Subcutaneous abdominal adipose tissue (tissue), 5 donors: ENCODE measurements around the gene NAB2.
A peak's percentile ranks its signal among the peaks of the same experiment; 100 is the strongest.

ENCODE experiments used
- H3K27ac ChIP-seq: one replicate; pipeline ENCODE4 v1.7.0; 2013; ENCODE audit warnings: low read depth, mild to moderate bottlenecking, inconsistent platforms, low read length, moderate library complexity
- H3K27me3 ChIP-seq, 5 donors: one replicate each; pipeline ENCODE4 v1.7.0; 2013; ENCODE audit warnings: low read length in 5 of 5, inconsistent platforms in 1 of 5; ENCODE audit not compliant: control insufficient read depth in 5 of 5, insufficient read depth in 4 of 5
- H3K36me3 ChIP-seq, 5 donors: one replicate each; pipeline ENCODE4 v1.7.0; 2013; ENCODE audit warnings: low read length in 5 of 5; ENCODE audit not compliant: control insufficient read depth in 5 of 5, insufficient read depth in 5 of 5
- H3K4me1 ChIP-seq, 5 donors: one replicate each; pipeline ENCODE4 v1.7.0; 2013; ENCODE audit warnings: low read length in 5 of 5, mild to moderate bottlenecking in 3 of 5, moderate library complexity in 1 of 5; ENCODE audit not compliant: control insufficient read depth in 5 of 5, insufficient read depth in 5 of 5
- H3K4me3 ChIP-seq, 5 donors: one replicate each; pipeline ENCODE4 v1.7.0; 2013; ENCODE audit warnings: low read length in 5 of 5, low read depth in 1 of 5
- H3K9ac ChIP-seq, 5 donors: one replicate each; pipeline ENCODE4 v1.7.0; 2013; ENCODE audit warnings: low read length in 5 of 5, mild to moderate bottlenecking in 4 of 5, moderate library complexity in 3 of 5
- H3K9me3 ChIP-seq, 5 donors: one replicate each; pipeline ENCODE4 v1.7.0; 2013; ENCODE audit warnings: low read length in 5 of 5; ENCODE audit not compliant: control insufficient read depth in 5 of 5
- donor health status: healthy.
- donor health status: healthy.
- donor health status: healthy.
- donor health status: healthy.
- donor health status: healthy.

The NAB2 gene

DNA sequence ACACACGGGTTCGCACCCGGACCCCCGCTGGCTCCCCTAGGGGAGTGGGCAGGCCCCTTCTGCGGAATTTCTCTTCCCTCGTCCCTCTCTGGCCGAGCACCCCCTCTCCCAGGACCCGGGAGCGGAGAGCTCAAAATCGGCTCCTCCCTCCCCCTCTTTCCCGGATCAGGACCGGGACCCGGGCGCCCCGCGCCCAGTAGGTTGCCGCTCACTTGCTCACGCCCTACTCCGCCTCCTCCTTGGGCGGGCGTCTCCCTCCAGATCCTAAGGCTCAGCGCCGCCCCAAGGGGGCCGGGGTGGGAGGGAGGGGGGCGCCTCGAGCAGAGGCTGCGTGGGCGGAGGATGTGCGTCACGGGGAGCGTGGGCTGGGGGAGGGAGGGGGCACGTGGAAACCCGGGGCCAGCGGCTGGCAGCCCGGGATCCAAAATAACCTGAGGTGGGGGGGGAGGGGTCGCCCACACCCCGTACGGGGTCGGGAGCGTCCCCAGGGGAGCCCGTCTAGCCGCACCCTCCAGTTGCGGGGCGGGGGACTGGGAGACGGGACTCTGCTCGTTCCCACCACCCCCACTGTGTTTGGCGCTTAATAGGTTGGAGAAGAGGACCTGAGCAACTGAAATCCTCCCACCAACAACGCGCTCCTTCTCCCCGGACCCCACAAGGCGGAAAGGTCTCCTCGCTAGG lies 1.8 kb upstream of the NAB2 start:
- H3K4me1 ChIP-seq: peaks cover 8 to 52% (median 47%) of the 10 kb centered on the region in 5 donors
- H3K9me3 ChIP-seq: no peaks in the 10 kb centered on the region

DNA sequence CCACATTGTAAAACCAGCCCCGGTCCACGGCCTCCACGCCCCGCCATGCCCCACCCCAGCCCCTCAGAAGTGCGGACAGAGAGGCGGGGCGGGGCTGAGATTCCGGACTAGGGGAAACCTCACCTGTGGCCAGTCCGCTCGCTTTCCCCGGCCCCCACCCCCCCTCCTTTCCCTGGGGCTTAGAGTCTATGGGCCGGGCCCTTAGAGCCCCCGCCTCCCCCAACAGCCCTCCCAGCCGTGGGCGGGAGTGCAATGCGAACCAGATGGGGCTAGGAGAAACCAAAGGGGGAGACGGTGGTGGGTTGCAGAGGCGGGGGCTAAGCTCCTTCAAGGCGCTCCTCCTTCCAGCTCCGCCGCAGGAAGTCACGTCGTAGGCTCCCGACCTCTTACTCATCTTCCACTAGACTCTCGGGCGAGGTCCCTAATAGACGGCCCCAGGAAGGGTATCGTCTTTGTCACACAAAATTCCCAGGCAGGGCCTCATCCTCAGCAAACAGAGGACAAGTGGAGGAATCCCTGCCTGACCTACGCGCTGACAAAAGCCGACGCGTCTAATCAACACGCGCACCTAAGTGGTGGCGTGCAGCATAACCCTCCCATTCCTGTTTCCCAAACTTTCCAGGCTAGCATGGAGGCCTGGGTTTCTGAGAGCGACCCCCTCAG lies 1.1 kb upstream of the NAB2 start:
- peak overlapping the region; percentile 59 to 78 (median 74) for H3K4me3 ChIP-seq
- H3K9ac ChIP-seq: peak overlapping the region; percentile 65 to 88 (median 76)
- H3K27ac ChIP-seq: peak overlapping the region; percentile 99
- peaks cover 8 to 59% (median 48%) of the 10 kb centered on the region in 5 donors for H3K4me1 ChIP-seq
- H3K9me3 ChIP-seq: no peaks in the 10 kb centered on the region
- peaks cover 0 to 21% (median 17%) of the 10 kb centered on the region in 5 donors for H3K36me3 ChIP-seq
- no peaks in the 10 kb centered on the region for H3K27me3 ChIP-seq

More for the DNA sequence above, 1.8 kb upstream of the NAB2 start:
- peak overlapping the region; percentile 86 to 97 (median 94) for H3K9ac ChIP-seq
- peak overlapping the region; percentile 99 for H3K27ac ChIP-seq
- peaks cover 0 to 15% (median 11%) of the 10 kb centered on the region in 5 donors for H3K36me3 ChIP-seq
- H3K4me3 ChIP-seq: peak overlapping the region; percentile 73 to 87 (median 76)
- H3K27me3 ChIP-seq: no peaks in the 10 kb centered on the region

DNA sequence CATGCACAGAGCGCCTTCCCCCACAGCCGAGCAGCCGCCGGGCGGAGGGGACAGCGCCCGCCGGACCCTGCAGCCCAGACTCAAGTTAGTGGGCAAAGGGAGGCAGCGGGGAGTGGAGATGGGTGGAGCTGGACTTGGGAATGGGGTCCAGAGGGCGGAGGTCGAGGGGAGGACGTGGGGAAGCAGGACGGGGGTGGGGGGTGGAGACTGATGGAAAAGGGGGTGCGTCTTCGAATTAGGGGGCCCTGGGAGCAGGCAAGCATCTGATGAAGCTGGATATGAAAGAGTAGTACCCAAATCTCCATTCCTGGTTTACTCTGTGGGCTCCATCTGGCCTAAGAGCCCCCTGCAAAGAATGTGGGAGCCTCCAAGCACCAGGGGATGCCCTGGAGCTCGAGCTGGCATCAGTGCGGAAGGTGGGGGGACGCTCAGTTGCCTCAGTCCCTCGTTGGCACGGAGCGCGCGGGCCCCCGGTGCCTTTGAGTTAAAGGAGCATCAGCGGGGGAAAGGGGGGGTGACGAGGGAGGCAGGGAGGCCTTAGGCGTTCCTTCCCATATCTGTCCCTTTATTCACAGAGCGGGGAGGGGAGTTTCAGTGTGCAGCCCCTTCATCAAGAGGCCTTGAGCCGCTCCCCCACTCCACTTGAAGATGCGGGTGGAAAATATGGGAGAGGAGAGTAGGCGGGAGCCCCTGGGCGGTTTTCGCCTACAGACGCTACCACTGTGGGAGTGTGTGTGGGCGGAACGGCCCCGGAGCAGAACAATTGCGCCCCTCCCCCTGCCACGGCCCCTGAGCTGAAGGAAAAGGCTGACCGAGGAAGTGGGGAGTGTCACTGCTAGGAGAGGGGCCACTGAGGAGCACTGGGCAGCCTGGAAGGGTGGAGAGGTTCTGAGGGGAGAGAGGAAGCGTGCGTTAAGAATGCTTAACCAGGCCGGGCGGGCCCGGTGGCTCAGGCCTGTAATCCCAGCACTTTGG lies 644 bp downstream of the NAB2 start:
- Histone ChIP-seq H3K27ac (peak overlapping the region; percentile 80), H3K27me3 (no peaks in the 10 kb centered on the region), H3K4me3 (peak overlapping the region; percentile 80 to 86 (median 83)), H3K36me3 (peaks cover 0 to 35% (median 31%) of the 10 kb centered on the region in 5 donors), H3K4me1 (peaks cover 8 to 73% (median 52%) of the 10 kb centered on the region in 5 donors), H3K9ac (peak overlapping the region in 4 of 5 donors; percentile 66 to 81 (median 74)), H3K9me3 (no peaks in the 10 kb centered on the region)

DNA sequence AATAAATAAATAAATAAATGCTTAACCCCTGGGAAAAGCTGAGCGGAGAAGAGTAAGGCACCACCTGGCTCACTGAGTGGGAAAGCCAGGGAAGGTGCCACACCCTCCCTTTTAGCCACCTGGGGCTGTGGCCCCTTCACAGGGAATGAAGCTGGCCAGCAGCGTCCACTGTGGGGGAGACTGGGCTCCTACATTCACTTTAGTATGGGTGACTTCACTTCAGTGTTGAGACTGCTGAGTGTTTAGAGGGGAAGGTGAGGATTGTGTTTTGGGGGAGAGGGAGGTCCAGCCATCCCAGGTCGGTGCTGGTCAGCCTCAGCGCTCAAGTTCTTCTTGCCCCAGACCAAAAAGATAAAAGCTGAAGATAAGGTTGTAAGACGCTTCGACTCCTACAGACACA lies 1.6 kb downstream of the NAB2 start:
- peaks cover 8 to 71% (median 48%) of the 10 kb centered on the region in 5 donors for H3K4me1 ChIP-seq

DNA sequence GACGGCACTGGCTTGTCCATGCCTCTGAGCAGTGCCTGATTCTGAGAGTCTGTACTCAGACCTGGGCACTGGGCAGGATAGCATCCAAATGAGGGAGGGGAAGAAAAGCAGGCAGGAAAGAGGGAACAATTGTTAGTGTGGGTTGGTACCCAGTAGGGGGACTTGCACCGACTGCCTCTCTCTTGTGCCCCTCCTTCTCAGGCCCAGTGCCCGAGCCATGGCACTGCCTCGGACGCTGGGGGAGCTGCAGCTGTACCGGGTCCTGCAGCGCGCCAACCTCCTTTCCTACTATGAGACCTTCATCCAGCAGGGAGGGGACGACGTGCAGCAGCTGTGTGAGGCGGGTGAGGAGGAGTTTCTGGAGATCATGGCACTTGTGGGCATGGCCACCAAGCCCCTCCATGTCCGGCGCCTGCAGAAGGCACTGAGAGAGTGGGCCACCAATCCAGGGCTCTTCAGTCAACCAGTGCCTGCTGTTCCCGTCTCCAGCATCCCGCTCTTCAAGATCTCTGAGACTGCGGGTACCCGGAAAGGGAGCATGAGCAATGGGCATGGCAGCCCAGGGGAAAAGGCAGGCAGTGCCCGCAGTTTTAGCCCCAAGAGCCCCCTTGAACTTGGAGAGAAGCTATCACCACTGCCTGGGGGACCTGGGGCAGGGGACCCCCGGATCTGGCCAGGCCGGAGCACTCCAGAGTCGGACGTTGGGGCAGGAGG lies 2.2 kb downstream of the NAB2 start:
- Histone ChIP-seq H3K27me3 (no peaks in the 10 kb centered on the region), H3K36me3 (peaks cover 0 to 50% (median 46%) of the 10 kb centered on the region in 5 donors), H3K4me3 (peak overlapping the region; percentile 1 to 86 (median 64)), H3K4me1 (peaks cover 6 to 65% (median 42%) of the 10 kb centered on the region in 5 donors), H3K9ac (peak overlapping the region in 1 of 5 donors; percentile 69), H3K27ac (peak overlapping the region; percentile 41), H3K9me3 (no peaks in the 10 kb centered on the region)

More for the DNA sequence above, 1.6 kb downstream of the NAB2 start:
- peak overlapping the region; percentile 1 to 86 (median 64) for H3K4me3 ChIP-seq
- H3K9me3 ChIP-seq: no peaks in the 10 kb centered on the region
- H3K27ac ChIP-seq: peak overlapping the region; percentile 41
- H3K9ac ChIP-seq: peak overlapping the region in 3 of 5 donors; percentile 55 to 75 (median 69)
- H3K27me3 ChIP-seq: no peaks in the 10 kb centered on the region
- H3K36me3 ChIP-seq: peaks cover 0 to 44% (median 40%) of the 10 kb centered on the region in 5 donors

DNA sequence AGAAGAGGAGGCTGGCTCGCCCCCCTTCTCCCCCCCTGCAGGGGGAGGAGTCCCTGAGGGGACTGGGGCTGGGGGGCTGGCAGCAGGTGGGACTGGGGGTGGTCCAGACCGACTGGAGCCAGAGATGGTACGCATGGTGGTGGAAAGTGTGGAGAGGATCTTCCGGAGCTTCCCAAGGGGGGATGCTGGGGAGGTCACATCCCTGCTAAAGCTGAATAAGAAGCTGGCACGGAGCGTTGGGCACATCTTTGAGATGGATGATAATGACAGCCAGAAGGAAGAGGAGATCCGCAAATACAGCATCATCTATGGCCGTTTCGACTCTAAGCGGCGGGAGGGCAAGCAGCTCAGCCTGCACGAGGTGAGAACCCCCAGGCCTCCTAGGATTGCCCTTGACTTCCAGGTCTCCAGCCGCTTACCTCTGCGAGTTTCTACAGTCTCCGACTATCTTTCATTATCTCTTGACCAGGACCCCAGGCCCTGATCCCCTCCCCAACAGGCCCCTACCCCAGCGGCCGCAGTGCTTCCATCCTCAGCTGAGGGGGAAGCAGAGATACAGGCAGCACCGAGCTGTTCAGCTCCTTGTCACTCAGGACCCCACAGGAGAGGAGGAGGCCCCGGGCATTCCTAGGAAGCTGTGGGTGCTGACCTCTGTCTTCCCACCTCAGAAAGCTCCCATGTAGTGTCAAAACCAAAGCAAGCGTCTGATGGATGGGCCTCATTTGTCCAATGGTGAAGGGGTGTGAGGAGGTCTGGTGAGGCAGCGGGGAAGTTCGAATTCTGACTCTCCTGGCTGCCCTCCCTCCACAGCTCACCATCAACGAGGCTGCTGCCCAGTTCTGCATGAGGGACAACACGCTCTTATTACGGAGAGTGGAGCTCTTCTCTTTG lies 3.0 kb downstream of the NAB2 start:
- Histone ChIP-seq H3K9me3 (no peaks in the 10 kb centered on the region), H3K27me3 (no peaks in the 10 kb centered on the region), H3K36me3 (peaks cover 0 to 58% (median 54%) of the 10 kb centered on the region in 5 donors), H3K4me3 (no peak overlapping the region), H3K9ac (no peak overlapping the region), H3K4me1 (peaks cover 5 to 57% (median 37%) of the 10 kb centered on the region in 5 donors), H3K27ac (no peak overlapping the region)

DNA sequence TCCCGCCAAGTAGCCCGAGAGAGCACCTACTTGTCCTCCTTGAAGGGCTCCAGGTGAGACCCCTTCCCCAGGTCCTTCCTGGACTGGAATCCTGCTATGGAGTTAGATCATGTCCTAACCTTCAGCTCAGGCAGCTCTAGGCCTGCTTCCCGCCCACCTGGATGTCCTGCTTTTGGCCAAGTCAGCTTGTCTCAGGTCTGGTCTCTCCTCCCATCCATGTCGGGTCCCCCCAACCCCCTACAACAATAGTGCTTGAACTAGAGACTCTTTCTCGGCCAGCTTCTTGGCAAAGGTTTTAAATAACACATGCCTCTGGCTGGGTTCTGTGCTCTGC lies 3.6 kb downstream of the NAB2 start:
- H3K4me3 ChIP-seq: no peak overlapping the region
- peaks cover 4 to 64% (median 60%) of the 10 kb centered on the region in 5 donors for H3K36me3 ChIP-seq
- no peak overlapping the region for H3K27ac ChIP-seq
- no peaks in the 10 kb centered on the region for H3K9me3 ChIP-seq
- no peaks in the 10 kb centered on the region for H3K27me3 ChIP-seq
- peaks cover 5 to 56% (median 37%) of the 10 kb centered on the region in 5 donors for H3K4me1 ChIP-seq
- no peak overlapping the region for H3K9ac ChIP-seq

DNA sequence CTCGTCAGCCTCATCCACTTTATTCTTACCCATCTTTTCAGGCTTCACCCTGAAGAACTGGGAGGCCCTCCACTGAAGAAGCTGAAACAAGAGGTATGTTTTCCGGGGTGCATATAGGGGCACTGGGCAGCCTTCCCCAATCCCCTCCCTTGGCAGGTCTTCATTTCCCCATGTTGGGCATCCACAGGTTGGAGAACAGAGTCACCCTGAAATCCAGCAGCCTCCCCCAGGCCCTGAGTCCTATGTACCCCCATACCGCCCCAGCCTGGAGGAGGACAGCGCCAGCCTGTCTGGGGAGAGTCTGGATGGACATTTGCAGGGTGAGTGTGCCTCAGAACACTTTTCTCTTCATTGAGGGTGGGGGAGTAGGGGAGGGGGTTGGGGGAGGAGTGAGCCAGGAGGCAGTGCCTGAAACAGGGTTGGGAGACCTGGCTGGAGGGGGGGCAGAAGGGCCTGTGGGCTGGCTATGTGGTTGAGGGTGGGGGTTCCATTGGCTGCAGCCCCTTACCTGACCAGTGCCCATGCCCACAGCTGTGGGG lies 4.0 kb downstream of the NAB2 start:
- no peaks in the 10 kb centered on the region for H3K9me3 ChIP-seq
- H3K27me3 ChIP-seq: no peaks in the 10 kb centered on the region
- peaks cover 5 to 53% (median 36%) of the 10 kb centered on the region in 5 donors for H3K4me1 ChIP-seq
- H3K36me3 ChIP-seq: peaks cover 7 to 68% (median 65%) of the 10 kb centered on the region in 5 donors
- no peak overlapping the region for H3K4me3 ChIP-seq
- H3K27ac ChIP-seq: no peak overlapping the region
- H3K9ac ChIP-seq: no peak overlapping the region
